Esophagus (tissue), 2 donors: Measurements from ENCODE around the gene OR5K4. TPM values are rescaled to one million over a fixed set of nuclear protein-coding genes. Genes with fewer than 3 reads are reported as not detected.

Experiments used
- H3K27ac ChIP-seq, 2 donors: one replicate each; pipeline ENCODE4 v1.5.1; 2013; ENCODE audit warnings: low read depth in 2 of 2, mild to moderate bottlenecking in 2 of 2, inconsistent platforms in 1 of 2, low read length in 1 of 2, moderate library complexity in 1 of 2
- H3K27me3 ChIP-seq, 2 donors: one replicate each; pipeline ENCODE4 v1.6.1; 2013; ENCODE audit warnings: low read length in 2 of 2, control low read depth in 1 of 2, mild to moderate bottlenecking in 1 of 2; ENCODE audit not compliant: insufficient read depth in 2 of 2, control insufficient read depth in 1 of 2
- H3K36me3 ChIP-seq, 2 donors: one replicate each; pipeline ENCODE4 v1.6.1; 2013; ENCODE audit warnings: low read length in 1 of 2; ENCODE audit not compliant: control insufficient read depth in 2 of 2, insufficient read depth in 2 of 2
- H3K4me1 ChIP-seq, 2 donors: one replicate each; pipeline ENCODE4 v1.6.1; 2013; ENCODE audit warnings: low read length in 1 of 2; ENCODE audit not compliant: control insufficient read depth in 2 of 2, insufficient read depth in 2 of 2
- H3K4me3 ChIP-seq, 2 donors: one replicate each; pipeline ENCODE4 v1.5.1; 2013; ENCODE audit warnings: low read length in 2 of 2, mild to moderate bottlenecking in 2 of 2, low read depth in 1 of 2, moderate library complexity in 1 of 2
- H3K9me3 ChIP-seq, 2 donors: one replicate each; pipeline ENCODE4 v1.6.1; 2013; ENCODE audit warnings: mild to moderate bottlenecking in 2 of 2, low read depth in 1 of 2, low read length in 1 of 2, moderate library complexity in 1 of 2; ENCODE audit not compliant: control insufficient read depth in 2 of 2, insufficient read depth in 1 of 2
- WGBS, 2 donors: extraction: QIAGEN DNeasy Blood & Tissue Kit; methylation state at CpG; one replicate each; pipeline ENCODE4 v1.1.7; 2013; 5-methylcytosine and 5-hydroxymethylcytosine counted together
- polyA plus RNA-seq, 2 donors: library from polyadenylated mRNA; stranded (reverse); fragments of 200-250 nt; gene quantifications; one replicate each; pipeline ENCODE4 v1.2.3, GENCODE V29; 2013
- donor health status: healthy with polysubstance abuse.
- donor health status: Bipolar disorder and iron deficiency.

OR5K4 gene, protein sequence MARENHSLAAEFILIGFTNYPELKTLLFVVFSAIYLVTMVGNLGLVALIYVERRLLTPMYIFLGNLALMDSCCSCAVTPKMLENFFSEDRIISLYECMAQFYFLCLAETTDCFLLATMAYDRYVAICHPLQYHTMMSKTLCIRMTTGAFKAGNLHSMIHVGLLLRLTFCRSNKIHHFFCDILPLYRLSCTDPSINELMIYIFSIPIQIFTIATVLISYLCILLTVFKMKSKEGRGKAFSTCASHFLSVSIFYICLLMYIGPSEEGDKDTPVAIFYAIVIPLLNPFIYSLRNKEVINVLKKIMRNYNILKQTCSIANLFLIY
- polyA plus RNA-seq = not detected

GRCh38 chr3:98353554-98353953, at the start of gene OR5K4:
OR5K4 (plus strand) TSS chr3:98353854; CDS start chr3:98353854, 0 bp downstream.
- no peaks in the 10 kb centered on the region for H3K27me3 ChIP-seq
- H3K36me3 ChIP-seq = no peaks in the 10 kb centered on the region
- H3K27ac ChIP-seq = no peak within 1 kb of the TSS
- H3K4me1 ChIP-seq = no peaks in the 10 kb centered on the region
- WGBS, 2 donors = 84 to 90% methylated on average over 2 of the region's 2 CpGs
- H3K9me3 ChIP-seq = no peaks in the 10 kb centered on the region
- no peak within 1 kb of the TSS for H3K4me3 ChIP-seq

GRCh38 chr3:98322101-98322500, 31.6 kb upstream of the OR5K4 start:
- no peaks in the 10 kb centered on the region for H3K4me1 ChIP-seq
- no peak overlapping the region for H3K27ac ChIP-seq
- 75 to 76% methylated on average over 2 of the region's 2 CpGs for WGBS, 2 donors
- H3K9me3 ChIP-seq = no peaks in the 10 kb centered on the region
- no peaks in the 10 kb centered on the region for H3K36me3 ChIP-seq
- no peak overlapping the region for H3K4me3 ChIP-seq
- no peaks in the 10 kb centered on the region for H3K27me3 ChIP-seq

DNA sequence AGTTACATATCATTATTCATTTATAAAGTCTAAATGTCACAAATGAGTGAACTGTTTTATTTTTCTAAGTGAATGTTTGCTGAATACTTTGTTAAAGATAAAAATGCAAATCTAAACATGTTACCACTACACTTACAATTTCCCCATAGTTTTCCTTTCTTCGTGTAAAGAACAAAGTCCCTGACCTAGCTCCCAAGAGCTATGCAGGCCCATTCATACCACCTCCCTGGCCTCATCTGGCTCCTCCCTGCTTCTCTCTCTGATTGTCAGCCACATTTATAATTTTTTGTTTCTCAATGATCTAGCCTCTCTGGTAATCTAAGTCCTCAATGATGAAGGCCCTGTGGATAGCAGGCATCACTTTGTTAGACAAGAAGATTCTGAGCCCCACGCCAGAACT, 31.0 kb upstream of the OR5K4 start:
- Histone ChIP-seq H3K36me3 (no peaks in the 10 kb centered on the region), H3K4me1 (no peaks in the 10 kb centered on the region), H3K4me3 (no peak overlapping the region), H3K27me3 (no peaks in the 10 kb centered on the region), H3K9me3 (no peaks in the 10 kb centered on the region), H3K27ac (no peak overlapping the region)
- WGBS, 2 donors = 67 to 69% methylated on average over 2 of the region's 2 CpGs

DNA sequence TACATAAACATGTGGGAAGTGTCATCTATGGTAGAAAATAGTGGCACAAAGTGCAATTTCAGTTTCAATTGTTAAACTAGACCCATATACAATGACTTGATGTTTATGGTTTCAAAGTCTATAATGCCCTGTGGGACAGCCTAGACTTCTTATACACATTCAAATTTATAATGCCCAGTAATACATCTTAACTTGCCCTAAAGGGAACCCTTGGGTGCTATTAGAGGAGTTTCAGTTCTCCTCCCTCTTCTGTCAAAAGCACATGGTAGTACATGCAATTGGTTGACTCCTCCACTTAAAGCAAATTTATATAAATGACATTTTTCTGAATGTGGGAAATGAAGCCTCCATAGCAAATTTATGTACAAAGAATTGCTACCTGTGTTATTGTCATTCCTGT, 30.2 kb upstream of the OR5K4 start:
- Histone ChIP-seq H3K27ac (no peak overlapping the region), H3K36me3 (no peaks in the 10 kb centered on the region), H3K27me3 (no peaks in the 10 kb centered on the region), H3K9me3 (no peaks in the 10 kb centered on the region), H3K4me3 (no peak overlapping the region), H3K4me1 (no peaks in the 10 kb centered on the region)

GRCh38 chr3:98325055-98325454, 28.6 kb upstream of the OR5K4 start:
- no peaks in the 10 kb centered on the region for H3K4me1 ChIP-seq
- H3K9me3 ChIP-seq = no peaks in the 10 kb centered on the region
- no peak overlapping the region for H3K4me3 ChIP-seq
- WGBS, 2 donors = 62 to 69% methylated on average over 12 of the region's 12 CpGs
- no peaks in the 10 kb centered on the region for H3K36me3 ChIP-seq
- H3K27me3 ChIP-seq = no peaks in the 10 kb centered on the region
- H3K27ac ChIP-seq = no peak overlapping the region

DNA sequence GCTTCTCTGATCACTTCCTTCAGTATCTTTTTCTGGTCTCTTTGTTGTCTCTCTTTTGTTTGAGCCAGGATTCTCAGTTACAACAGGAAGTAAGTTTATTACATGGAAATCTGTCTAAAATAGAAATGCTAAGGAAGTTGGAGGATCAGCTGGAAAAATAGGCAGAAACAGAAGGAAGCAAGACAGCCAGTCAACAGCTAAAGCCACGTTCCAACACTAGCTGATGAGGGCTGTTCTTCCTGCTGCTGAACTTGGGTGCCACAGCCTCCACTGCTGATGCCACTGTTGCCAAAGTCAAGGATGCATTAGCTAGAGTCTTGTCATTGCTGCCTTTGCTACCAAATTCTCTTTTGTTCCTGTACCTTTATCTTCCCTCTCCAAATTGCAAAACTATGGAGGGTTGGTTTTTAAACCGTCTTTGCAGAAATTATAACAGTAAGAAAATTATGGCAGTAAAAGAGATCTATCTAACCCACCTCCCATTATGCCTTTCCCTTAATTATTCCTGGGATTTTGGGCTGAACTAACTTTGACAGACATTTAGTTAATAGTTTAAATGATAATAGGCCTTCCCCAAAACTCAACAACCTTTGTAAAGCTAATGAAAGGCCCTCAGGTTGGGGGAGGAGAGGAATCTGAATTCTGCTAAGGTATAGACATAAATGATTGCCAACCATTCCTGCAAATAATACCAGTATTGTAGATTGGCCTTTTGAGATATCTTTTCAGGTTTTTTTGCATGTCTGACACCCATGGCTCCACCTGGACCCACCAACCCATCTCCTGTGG, 27.4 kb upstream of the OR5K4 start:
- Histone ChIP-seq H3K9me3 (no peaks in the 10 kb centered on the region), H3K27me3 (no peaks in the 10 kb centered on the region)
- 67 to 68% methylated on average over 2 of the region's 2 CpGs for WGBS, 2 donors

GRCh38 chr3:98326945-98327344, 26.7 kb upstream of the OR5K4 start:
- Histone ChIP-seq H3K36me3 (no peaks in the 10 kb centered on the region), H3K4me3 (no peak overlapping the region), H3K27me3 (no peaks in the 10 kb centered on the region), H3K9me3 (no peaks in the 10 kb centered on the region), H3K27ac (no peak overlapping the region), H3K4me1 (no peaks in the 10 kb centered on the region)

More for the DNA sequence above, 27.4 kb upstream of the OR5K4 start:
- Histone ChIP-seq H3K27ac (no peak overlapping the region), H3K4me1 (no peaks in the 10 kb centered on the region), H3K4me3 (no peak overlapping the region), H3K36me3 (no peaks in the 10 kb centered on the region)

DNA sequence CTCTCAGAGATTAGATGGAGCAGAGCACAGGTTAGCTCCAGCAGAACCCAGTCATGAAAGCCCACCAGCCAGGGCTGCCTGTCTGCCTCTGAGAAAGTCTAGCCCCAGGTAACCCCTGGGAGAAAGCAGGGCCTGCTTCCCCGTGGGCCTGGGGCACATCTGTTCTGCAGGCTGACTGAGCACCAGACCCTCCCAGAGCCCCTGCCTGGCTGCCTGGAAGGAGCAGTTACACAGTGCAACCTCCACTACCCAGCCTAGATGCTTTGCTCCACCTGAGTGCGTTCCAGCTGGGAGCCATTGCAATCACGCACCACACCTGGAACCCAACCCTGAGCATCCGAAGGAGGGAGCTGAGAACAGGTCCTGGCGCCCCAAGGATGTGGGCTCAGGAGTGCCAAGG, 24.7 kb upstream of the OR5K4 start:
- Histone ChIP-seq H3K4me3 (no peak overlapping the region), H3K27ac (no peak overlapping the region), H3K9me3 (no peaks in the 10 kb centered on the region), H3K27me3 (no peaks in the 10 kb centered on the region), H3K4me1 (no peaks in the 10 kb centered on the region), H3K36me3 (no peaks in the 10 kb centered on the region)
- WGBS, 2 donors = 64 to 74% methylated on average over 5 of the region's 5 CpGs

- H3K27me3 ChIP-seq = no peaks in the 10 kb centered on the region
- no peaks in the 10 kb centered on the region for H3K4me1 ChIP-seq
- H3K9me3 ChIP-seq = no peaks in the 10 kb centered on the region
- no peak overlapping the region for H3K4me3 ChIP-seq
- no peaks in the 10 kb centered on the region for H3K36me3 ChIP-seq
- 7 to 11% methylated on average over 6 of the region's 6 CpGs for WGBS, 2 donors
- no peak overlapping the region for H3K27ac ChIP-seq
Observed at GRCh38 chr3:98329392-98330124, 24.1 kb upstream of the OR5K4 start.
